Small intestine (tissue), 7 donors: ENCODE results near the gene HDAC4. TPM values are rescaled to one million over a fixed set of nuclear protein-coding genes. Genes with fewer than 3 reads are reported as not detected.
A peak's percentile ranks its signal among the peaks of the same experiment; 100 is the strongest.

ENCODE experiments used
- DNase-seq, 2 donors: peaks; one replicate each; pipeline versions ENCODE4 v3.0.0 to v3.0.0-alpha.2; 2013
- FAIRE-seq: peaks from 2 replicates; lab custom pipeline; 2012; peaks lifted over from hg19 to GRCh38; lab: Jason Lieb, UNC
- H3K27ac ChIP-seq, 3 donors: one replicate each; pipeline ENCODE4 v1.5.1; 2013; ENCODE audit warnings: low read length in 2 of 3, mild to moderate bottlenecking in 2 of 3, control low read depth in 1 of 3, inconsistent platforms in 1 of 3, low read depth in 1 of 3, moderate library complexity in 1 of 3
- H3K27me3 ChIP-seq, 3 donors: one replicate each; pipeline ENCODE4 v1.6.1; 2013; ENCODE audit warnings: low read length in 3 of 3, inconsistent platforms in 1 of 3; ENCODE audit not compliant: control insufficient read depth in 3 of 3, insufficient read depth in 3 of 3
- H3K36me3 ChIP-seq, 3 donors: one replicate each; pipeline ENCODE4 v1.6.1; 2013; ENCODE audit warnings: low read length in 3 of 3, inconsistent platforms in 1 of 3, low read depth in 1 of 3, mild to moderate bottlenecking in 1 of 3, moderate library complexity in 1 of 3; ENCODE audit not compliant: control insufficient read depth in 3 of 3, insufficient read depth in 2 of 3
- H3K4me1 ChIP-seq, 3 donors: one replicate each; pipeline ENCODE4 v1.6.1; 2013; ENCODE audit warnings: low read length in 2 of 3, inconsistent platforms in 1 of 3, low read depth in 1 of 3, mild to moderate bottlenecking in 1 of 3, moderate library complexity in 1 of 3; ENCODE audit not compliant: control insufficient read depth in 3 of 3, insufficient read depth in 2 of 3
- H3K4me3 ChIP-seq, 3 donors: one replicate each; pipeline ENCODE4 v1.5.1; 2013; ENCODE audit warnings: low read length in 3 of 3, control low read depth in 1 of 3, inconsistent platforms in 1 of 3, low read depth in 1 of 3, mild to moderate bottlenecking in 1 of 3, moderate library complexity in 1 of 3
- H3K9me3 ChIP-seq, 2 donors: one replicate each; pipeline ENCODE4 v1.6.1; 2013; ENCODE audit warnings: low read depth in 1 of 2, low read length in 1 of 2; ENCODE audit not compliant: control insufficient read depth in 2 of 2, insufficient read depth in 1 of 2
- WGBS, 3 donors: extraction: QIAGEN DNeasy Blood & Tissue Kit; methylation state at CpG; one replicate each; pipeline ENCODE4 v1.1.7; 2013; 5-methylcytosine and 5-hydroxymethylcytosine counted together
- polyA plus RNA-seq, 4 donors: library from polyadenylated mRNA; stranded (reverse) in 3 of 4; unstranded in 1 of 4; fragments of 200-250 nt in 3 of 4; fragments of 120-200 nt in 1 of 4; gene quantifications; one replicate each; pipeline versions ENCODE4 v1.2.1 to v1.2.3, GENCODE V29; 2013
- donor health status: healthy with polysubstance abuse.
- donor health status: control.
- donor health status: control.
- donor health status: Bipolar disorder and iron deficiency.
- donor health status: healthy.

Gene HDAC4
- polyA plus RNA-seq, 4 donors, result 3.1 to 11.3 (median 5.9) TPM

DNA sequence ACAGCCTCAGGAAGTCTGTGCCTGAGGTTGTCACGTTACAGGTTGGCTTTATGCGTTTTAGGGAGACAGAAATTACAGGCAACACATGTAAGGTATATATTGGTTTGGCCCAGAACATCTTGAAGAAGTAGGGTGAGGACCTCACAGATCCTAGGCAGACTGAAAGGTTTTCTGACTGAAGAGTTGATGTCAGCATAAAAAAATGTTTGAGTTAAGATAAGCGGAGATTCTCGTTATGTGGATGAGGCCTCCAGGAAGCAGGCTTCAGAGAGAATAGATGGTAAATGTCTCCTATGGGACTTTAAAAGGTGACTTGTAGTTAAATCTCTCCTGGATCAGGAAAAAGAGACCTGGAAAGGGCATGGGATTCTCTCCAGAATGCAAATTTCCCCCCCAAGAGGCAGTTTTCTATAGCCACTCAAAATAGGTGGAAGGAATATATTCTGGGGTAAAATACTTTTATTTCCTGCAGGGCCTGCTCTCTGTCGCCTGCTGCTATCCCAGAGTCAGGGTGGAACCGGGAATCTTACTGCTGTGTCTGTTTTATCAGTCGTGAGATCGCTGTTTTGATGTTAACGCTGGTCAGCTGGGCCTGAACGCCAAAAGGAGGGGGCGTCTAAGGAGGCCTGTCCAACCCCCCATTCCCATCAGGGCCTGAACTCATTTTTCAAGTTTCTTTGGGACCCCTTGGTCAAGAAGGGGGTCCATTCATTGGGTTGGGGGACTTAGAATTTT, 171.1 kb downstream of the HDAC4 start:
- Histone ChIP-seq H3K27ac (peak overlapping the region in 2 of 3 donors; percentile 33 to 54), H3K27me3 (no peaks in the 10 kb centered on the region), H3K9me3 (no peaks in the 10 kb centered on the region), H3K4me3 (no peak overlapping the region), H3K4me1 (peaks cover 2 to 28% (median 11%) of the 10 kb centered on the region in 3 donors), H3K36me3 (peaks cover 0 to 11% (median 0%) of the 10 kb centered on the region in 3 donors)
- 83 to 87% (median 87%) methylated on average over 11 of the region's 11 CpGs for WGBS, 3 donors
- DNase-seq, result no peak
- FAIRE-seq, result no peak

GRCh38 chr2:239227661-239228371, 173.0 kb downstream of the HDAC4 start:
- FAIRE-seq (no peak), DNase-seq (no peak)
- Histone ChIP-seq H3K36me3 (peaks cover 0 to 6% (median 0%) of the 10 kb centered on the region in 3 donors), H3K4me3 (no peak overlapping the region), H3K4me1 (peaks cover 2 to 44% (median 24%) of the 10 kb centered on the region in 3 donors), H3K27ac (peak overlapping the region in 1 of 3 donors; percentile 67), H3K27me3 (no peaks in the 10 kb centered on the region), H3K9me3 (no peaks in the 10 kb centered on the region)
- WGBS, 3 donors, result 68 to 74% (median 70%) methylated on average over 14 of the region's 14 CpGs

DNA sequence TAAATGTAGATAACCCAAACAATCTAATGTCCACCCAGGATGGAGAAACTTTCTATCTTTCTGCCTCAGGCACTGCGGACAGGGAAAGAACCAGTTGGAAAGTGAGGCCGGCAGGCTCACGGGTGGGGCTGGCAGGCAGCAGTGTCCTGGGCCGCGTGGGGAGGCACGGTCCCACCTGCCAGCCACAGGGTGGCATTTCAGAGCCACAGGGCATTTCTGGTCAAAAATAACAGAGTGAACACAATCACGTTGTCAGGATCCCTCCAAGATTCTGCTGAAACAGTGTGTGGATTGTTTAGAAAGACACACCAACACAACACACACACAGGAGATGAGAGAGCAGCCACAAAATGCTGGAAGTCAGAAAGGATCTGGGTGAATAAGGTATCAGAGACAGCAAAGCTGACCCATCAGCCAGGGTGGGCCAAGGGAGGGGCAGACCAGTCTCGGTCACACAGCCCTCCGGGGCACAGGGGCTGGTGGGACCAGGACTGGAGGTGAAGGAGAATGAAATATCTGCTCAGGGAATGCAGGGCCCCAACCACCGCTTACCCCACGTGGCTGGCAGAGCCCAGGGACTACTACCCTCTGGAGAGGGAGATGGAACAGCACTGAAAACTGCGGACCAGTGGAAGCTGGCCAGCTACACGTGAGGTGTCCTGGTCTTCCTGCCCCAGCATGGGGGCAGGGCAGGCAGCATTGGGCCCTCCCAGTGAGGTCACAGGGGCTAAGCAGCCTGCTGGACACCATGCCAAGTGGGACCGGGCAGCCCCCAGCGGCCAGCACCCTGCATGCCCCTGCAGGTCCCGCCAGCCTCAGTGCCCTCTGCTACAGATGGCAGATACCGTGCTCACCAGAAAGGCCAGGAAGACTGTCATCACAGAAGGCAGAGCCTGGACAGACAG, 173.9 kb downstream of the HDAC4 start:
- 78 to 82% (median 81%) methylated on average over 17 of the region's 17 CpGs for WGBS, 3 donors
- H3K36me3 ChIP-seq, result peaks cover 0 to 6% (median 0%) of the 10 kb centered on the region in 3 donors
- H3K27me3 ChIP-seq, result no peaks in the 10 kb centered on the region
- FAIRE-seq (no peak), DNase-seq (no peak)
- H3K9me3 ChIP-seq, result no peaks in the 10 kb centered on the region
- no peak overlapping the region for H3K4me3 ChIP-seq
- peaks cover 3 to 50% (median 30%) of the 10 kb centered on the region in 3 donors for H3K4me1 ChIP-seq
- H3K27ac ChIP-seq, result peak overlapping the region in 2 of 3 donors; percentile 45 to 67

- DNase-seq (no peak), FAIRE-seq (no peak)
- WGBS, 3 donors, result 68 to 82% (median 74%) methylated on average over 13 of the region's 13 CpGs
- Histone ChIP-seq H3K4me1 (peaks cover 4 to 52% (median 30%) of the 10 kb centered on the region in 3 donors), H3K4me3 (no peak overlapping the region), H3K27me3 (no peaks in the 10 kb centered on the region), H3K9me3 (no peaks in the 10 kb centered on the region), H3K36me3 (peaks cover 0 to 6% (median 0%) of the 10 kb centered on the region in 3 donors), H3K27ac (peak overlapping the region in 2 of 3 donors; percentile 45 to 80)
Observed at GRCh38 chr2:239225871-239226561, 174.8 kb downstream of the HDAC4 start.

DNA sequence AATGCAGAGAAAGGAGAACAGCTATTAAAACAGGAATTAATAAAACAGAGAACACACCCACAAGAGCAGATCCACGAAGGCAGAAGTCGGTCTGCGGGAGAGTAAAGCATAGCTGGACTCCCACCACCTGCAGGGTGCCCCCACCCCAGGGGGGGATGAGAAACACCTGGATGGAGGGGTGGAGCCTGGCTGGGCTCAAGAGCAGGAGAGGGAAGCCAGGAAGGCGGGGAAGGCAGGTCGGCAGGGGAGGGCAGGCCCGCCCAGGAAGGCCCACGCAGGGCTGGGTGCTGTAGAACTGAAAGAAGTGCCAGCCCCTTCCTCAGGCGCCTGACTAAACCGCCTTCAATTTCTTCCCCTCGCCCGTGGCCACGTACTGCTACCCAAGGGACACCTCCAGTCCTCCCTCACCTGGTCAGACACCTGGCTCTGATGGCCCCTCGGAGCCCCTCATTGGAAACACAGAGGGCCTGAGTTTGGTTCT, 175.4 kb downstream of the HDAC4 start:
- H3K4me3 ChIP-seq, result no peak overlapping the region
- FAIRE-seq (no peak), DNase-seq (no peak)
- WGBS, 3 donors, result 29 to 64% (median 30%) methylated on average over 13 of the region's 13 CpGs
- H3K27ac ChIP-seq, result peak overlapping the region in 2 of 3 donors; percentile 19 to 80
- no peaks in the 10 kb centered on the region for H3K9me3 ChIP-seq
- H3K36me3 ChIP-seq, result peaks cover 0 to 5% (median 0%) of the 10 kb centered on the region in 3 donors
- H3K27me3 ChIP-seq, result no peaks in the 10 kb centered on the region
- peaks cover 4 to 47% (median 30%) of the 10 kb centered on the region in 3 donors for H3K4me1 ChIP-seq

- Histone ChIP-seq H3K27ac (peak overlapping the region in 1 of 3 donors; percentile 80), H3K4me1 (peaks cover 4 to 43% (median 30%) of the 10 kb centered on the region in 3 donors)
- WGBS, 3 donors, result 63 to 86% (median 66%) methylated on average over 2 of the region's 2 CpGs
Observed at GRCh38 chr2:239224955-239225354, 175.9 kb downstream of the HDAC4 start.

DNA sequence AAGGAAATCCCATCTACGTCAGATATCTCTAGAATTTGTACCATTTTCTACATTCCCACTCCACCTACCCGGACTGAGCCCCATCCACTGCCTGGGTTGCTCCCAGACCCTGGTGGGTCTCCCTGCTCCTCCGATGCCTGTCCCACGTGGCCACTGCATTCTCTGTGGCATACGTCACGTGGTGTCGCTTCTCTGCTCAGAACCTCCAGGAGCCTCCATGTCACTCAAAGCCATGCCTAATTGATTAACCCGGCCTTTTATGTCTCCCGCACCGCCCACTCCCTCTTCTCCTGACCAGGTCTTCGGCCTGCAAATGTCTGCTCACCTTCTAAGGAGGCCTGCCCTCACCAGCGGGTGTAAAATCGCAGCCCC, 176.6 kb downstream of the HDAC4 start:
- Histone ChIP-seq H3K4me1 (peaks cover 4 to 40% (median 30%) of the 10 kb centered on the region in 3 donors), H3K36me3 (peaks cover 0 to 3% (median 0%) of the 10 kb centered on the region in 3 donors), H3K27ac (peak overlapping the region in 1 of 3 donors; percentile 85), H3K9me3 (no peaks in the 10 kb centered on the region), H3K4me3 (no peak overlapping the region), H3K27me3 (no peaks in the 10 kb centered on the region)
- FAIRE-seq, result no peak
- DNase-seq, result no peak
- 67 to 77% (median 77%) methylated on average over 13 of the region's 13 CpGs for WGBS, 3 donors

More at GRCh38 chr2:239224955-239225354, 175.9 kb downstream of the HDAC4 start:
- DNase-seq (no peak), FAIRE-seq (no peak)
- Histone ChIP-seq H3K36me3 (peaks cover 0 to 3% (median 0%) of the 10 kb centered on the region in 3 donors), H3K4me3 (no peak overlapping the region), H3K9me3 (no peaks in the 10 kb centered on the region), H3K27me3 (no peaks in the 10 kb centered on the region)
